ENCODE results near the gene SERP1. TPM values are rescaled to one million over a fixed set of nuclear protein-coding genes. Genes with fewer than 3 reads are reported as not detected.

The SERP1 gene
- total RNA-seq, 1 donor from 2014 or later = 119 TPM

DNA sequence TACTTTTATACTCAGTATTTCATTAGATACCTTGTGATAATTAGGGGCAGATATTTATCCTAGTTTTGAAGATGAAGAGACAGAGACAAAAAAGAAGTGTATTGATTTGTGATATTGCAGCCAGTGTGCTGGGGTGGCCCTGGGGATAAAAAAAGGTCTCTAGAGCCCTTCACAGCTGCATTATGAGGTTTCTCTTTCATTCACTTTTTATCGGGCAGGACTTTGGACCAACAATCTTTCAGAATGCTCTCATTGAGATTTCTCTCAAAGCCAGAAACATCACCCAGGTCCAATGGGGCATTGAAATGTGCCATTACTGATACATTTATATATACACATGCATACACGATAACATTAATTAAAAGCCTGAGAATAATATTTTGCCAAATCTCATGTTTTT, 36.3 kb upstream of the SERP1 start:
- Histone ChIP-seq H3K27me3 (ENCODE audit: insufficient read depth, low read length) (no peaks in the 10 kb centered on the region), H3K4me3 (ENCODE audit: insufficient read depth, low read depth, low read length) (no peak overlapping the region), H3K36me3 (ENCODE audit: insufficient read depth, low read length) (peaks cover 50% of the 10 kb centered on the region), H3K27ac (ENCODE audit: low read depth, low read length) (no peak overlapping the region), H3K4me1 (ENCODE audit: insufficient read depth, low read length) (no peaks in the 10 kb centered on the region), H3K9me3 (ENCODE audit: insufficient read depth, low read depth, low read length) (no peaks in the 10 kb centered on the region), H2AFZ (ENCODE audit: low read depth, low read length) (no peak overlapping the region), H4K20me1 (ENCODE audit: insufficient read depth, low read length) (no peaks in the 10 kb centered on the region), H3K9ac (ENCODE audit: low read length) (no peak overlapping the region), H3K79me2 (ENCODE audit: insufficient read depth, low read length) (peaks cover 13% of the 10 kb centered on the region), H3K4me2 (ENCODE audit: low read length) (no peak overlapping the region)
- TF ChIP-seq EZH2 (IDR thresholded peaks at IDR 0.05; ENCODE audit: insufficient read depth, low read length) = no peak
- TF ChIP-seq, protein P1, sequence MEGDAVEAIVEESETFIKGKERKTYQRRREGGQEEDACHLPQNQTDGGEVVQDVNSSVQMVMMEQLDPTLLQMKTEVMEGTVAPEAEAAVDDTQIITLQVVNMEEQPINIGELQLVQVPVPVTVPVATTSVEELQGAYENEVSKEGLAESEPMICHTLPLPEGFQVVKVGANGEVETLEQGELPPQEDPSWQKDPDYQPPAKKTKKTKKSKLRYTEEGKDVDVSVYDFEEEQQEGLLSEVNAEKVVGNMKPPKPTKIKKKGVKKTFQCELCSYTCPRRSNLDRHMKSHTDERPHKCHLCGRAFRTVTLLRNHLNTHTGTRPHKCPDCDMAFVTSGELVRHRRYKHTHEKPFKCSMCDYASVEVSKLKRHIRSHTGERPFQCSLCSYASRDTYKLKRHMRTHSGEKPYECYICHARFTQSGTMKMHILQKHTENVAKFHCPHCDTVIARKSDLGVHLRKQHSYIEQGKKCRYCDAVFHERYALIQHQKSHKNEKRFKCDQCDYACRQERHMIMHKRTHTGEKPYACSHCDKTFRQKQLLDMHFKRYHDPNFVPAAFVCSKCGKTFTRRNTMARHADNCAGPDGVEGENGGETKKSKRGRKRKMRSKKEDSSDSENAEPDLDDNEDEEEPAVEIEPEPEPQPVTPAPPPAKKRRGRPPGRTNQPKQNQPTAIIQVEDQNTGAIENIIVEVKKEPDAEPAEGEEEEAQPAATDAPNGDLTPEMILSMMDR (IDR thresholded peaks at IDR 0.05; ENCODE audit: insufficient read depth, low read depth, low read length) = no peak
- FAIRE-seq = no peak
- Mint-ChIP-seq H3K36me3 (ENCODE audit: low read depth, unreplicated experiment) (peaks cover 12% of the 10 kb centered on the region), H3K9me3 (ENCODE audit: unreplicated experiment) (no peaks in the 10 kb centered on the region), H3K4me3 (ENCODE audit: unreplicated experiment) (no peak overlapping the region), H3K27me3 (ENCODE audit: low read depth, unreplicated experiment) (no peaks in the 10 kb centered on the region), H3K27ac (ENCODE audit: unreplicated experiment) (no peak overlapping the region), H3K4me1 (ENCODE audit: low read depth, unreplicated experiment) (no peaks in the 10 kb centered on the region)
- DNase-seq (ENCODE audit: low read depth) = no peak

DNA sequence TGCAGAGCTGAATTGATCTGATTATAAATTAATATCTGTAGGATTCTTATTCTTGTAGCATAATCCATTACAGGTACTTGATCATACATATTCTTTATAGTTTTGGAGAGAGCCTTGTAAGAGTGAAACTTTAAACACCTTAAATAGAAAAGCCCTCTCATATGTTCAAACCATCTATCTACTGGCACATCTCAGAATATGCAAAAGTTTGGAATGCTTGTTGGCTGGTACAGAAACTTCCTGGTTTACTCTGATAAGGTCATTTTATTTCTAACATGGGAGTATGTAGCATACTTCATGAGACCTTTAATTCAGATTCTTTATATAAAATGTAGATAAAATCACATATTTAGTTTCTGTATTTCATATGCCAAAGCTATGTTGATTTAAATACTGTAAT, 34.9 kb upstream of the SERP1 start:
- H3K79me2 ChIP-seq (ENCODE audit: insufficient read depth, low read length) = peaks cover 13% of the 10 kb centered on the region
- DNase-seq (ENCODE audit: low read depth) = no peak
- no peak overlapping the region for H3K9ac ChIP-seq (ENCODE audit: low read length)
- H4K20me1 ChIP-seq (ENCODE audit: insufficient read depth, low read length) = peaks cover 4% of the 10 kb centered on the region
- no peaks in the 10 kb centered on the region for H3K9me3 ChIP-seq (ENCODE audit: insufficient read depth, low read depth, low read length)
- H2AFZ ChIP-seq (ENCODE audit: low read depth, low read length) = no peak overlapping the region
- no peaks in the 10 kb centered on the region for H3K4me1 ChIP-seq (ENCODE audit: insufficient read depth, low read length)
- no peak overlapping the region for H3K4me3 Mint-ChIP-seq (ENCODE audit: unreplicated experiment)
- H3K27ac ChIP-seq (ENCODE audit: low read depth, low read length) = no peak overlapping the region
- H3K36me3 Mint-ChIP-seq (ENCODE audit: low read depth, unreplicated experiment) = peaks cover 14% of the 10 kb centered on the region
- H3K27ac Mint-ChIP-seq (ENCODE audit: unreplicated experiment) = no peak overlapping the region
- no peaks in the 10 kb centered on the region for H3K4me1 Mint-ChIP-seq (ENCODE audit: low read depth, unreplicated experiment)
- H3K36me3 ChIP-seq (ENCODE audit: insufficient read depth, low read length) = peaks cover 62% of the 10 kb centered on the region
- H3K27me3 ChIP-seq (ENCODE audit: insufficient read depth, low read length) = no peaks in the 10 kb centered on the region
- H3K4me3 ChIP-seq (ENCODE audit: insufficient read depth, low read depth, low read length) = no peak overlapping the region
- FAIRE-seq = no peak
- TF ChIP-seq EZH2 (IDR thresholded peaks at IDR 0.05; ENCODE audit: insufficient read depth, low read length) = no peak
- TF ChIP-seq, protein P1 (IDR thresholded peaks at IDR 0.05; ENCODE audit: insufficient read depth, low read depth, low read length) = no peak
- no peaks in the 10 kb centered on the region for H3K9me3 Mint-ChIP-seq (ENCODE audit: unreplicated experiment)
- H3K27me3 Mint-ChIP-seq (ENCODE audit: low read depth, unreplicated experiment) = no peaks in the 10 kb centered on the region
- no peak overlapping the region for H3K4me2 ChIP-seq (ENCODE audit: low read length)

DNA sequence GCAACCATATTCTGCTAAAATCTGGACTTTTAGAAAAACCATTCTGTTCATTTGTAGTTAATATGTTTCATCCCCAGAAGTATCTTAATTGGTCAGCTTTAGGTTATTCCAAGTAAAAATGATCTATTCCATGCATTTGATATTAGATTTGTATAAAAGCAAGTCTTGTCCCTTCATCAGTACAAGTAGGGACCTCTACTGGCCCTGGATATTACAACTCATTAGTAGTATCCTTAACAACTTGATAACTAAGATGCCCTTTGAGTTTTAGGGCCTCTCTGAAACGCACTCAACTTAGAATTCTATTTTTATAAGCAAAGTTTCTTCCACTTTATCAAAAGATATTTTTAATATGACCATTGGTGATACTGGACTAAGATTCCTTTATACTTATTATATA, 31.6 kb upstream of the SERP1 start:
- Histone ChIP-seq H3K4me3 (ENCODE audit: insufficient read depth, low read depth, low read length) (no peak overlapping the region), H3K27ac (ENCODE audit: low read depth, low read length) (no peak overlapping the region), H4K20me1 (ENCODE audit: insufficient read depth, low read length) (peaks cover 12% of the 10 kb centered on the region), H3K27me3 (ENCODE audit: insufficient read depth, low read length) (no peaks in the 10 kb centered on the region), H3K9ac (ENCODE audit: low read length) (no peak overlapping the region), H3K9me3 (ENCODE audit: insufficient read depth, low read depth, low read length) (no peaks in the 10 kb centered on the region), H3K79me2 (ENCODE audit: insufficient read depth, low read length) (peaks cover 5% of the 10 kb centered on the region), H3K4me1 (ENCODE audit: insufficient read depth, low read length) (no peaks in the 10 kb centered on the region), H3K4me2 (ENCODE audit: low read length) (no peak overlapping the region), H3K36me3 (ENCODE audit: insufficient read depth, low read length) (peaks cover 52% of the 10 kb centered on the region), H2AFZ (ENCODE audit: low read depth, low read length) (no peak overlapping the region)
- H3K36me3 Mint-ChIP-seq (ENCODE audit: low read depth, unreplicated experiment) = peaks cover 10% of the 10 kb centered on the region
- TF ChIP-seq EZH2 (IDR thresholded peaks at IDR 0.05; ENCODE audit: insufficient read depth, low read length) = no peak
- TF ChIP-seq, protein P1 (IDR thresholded peaks at IDR 0.05; ENCODE audit: insufficient read depth, low read depth, low read length) = no peak
- no peak for DNase-seq (ENCODE audit: low read depth)
- no peak overlapping the region for H3K27ac Mint-ChIP-seq (ENCODE audit: unreplicated experiment)
- no peaks in the 10 kb centered on the region for H3K4me1 Mint-ChIP-seq (ENCODE audit: low read depth, unreplicated experiment)
- FAIRE-seq = peak; percentile 5
- H3K9me3 Mint-ChIP-seq (ENCODE audit: unreplicated experiment) = no peaks in the 10 kb centered on the region
- no peak overlapping the region for H3K4me3 Mint-ChIP-seq (ENCODE audit: unreplicated experiment)
- no peaks in the 10 kb centered on the region for H3K27me3 Mint-ChIP-seq (ENCODE audit: low read depth, unreplicated experiment)
